CD14-positive monocyte (primary cell): ENCODE data around the gene BID. TPM values are rescaled to one million over a fixed set of nuclear protein-coding genes. Genes with fewer than 3 reads are reported as not detected.

Experiments used
- DNase-seq, 3 donors: peaks; one replicate each; pipeline ENCODE4 v3.0.0-alpha.2; 2011 to 2022
- H2AFZ ChIP-seq: 2 replicates; pipeline ENCODE4 v1.6.0; 2012; ENCODE audit warnings: mild to moderate bottlenecking, low read depth, low read length, inconsistent platforms; ENCODE audit not compliant: insufficient read depth, poor library complexity, severe bottlenecking
- H3K27ac ChIP-seq, 2 donors: 1 replicate in 1 of 2; 2 replicates in 1 of 2; pipeline ENCODE4 v1.5.1; 2012 to 2013; ENCODE audit warnings: low read length in 2 of 2, control low read depth in 1 of 2, inconsistent platforms in 1 of 2, low read depth in 1 of 2, mild to moderate bottlenecking in 1 of 2
- H3K27me3 ChIP-seq, 2 donors: one replicate each; pipeline versions ENCODE4 v1.6.0 to v1.6.1; 2011 to 2013; ENCODE audit warnings: low read length in 2 of 2; ENCODE audit not compliant: control insufficient read depth in 2 of 2, insufficient read depth in 2 of 2
- H3K36me3 ChIP-seq, 2 donors: replicated peaks in 1 of 2; 1 replicate in 1 of 2; 2 replicates in 1 of 2; pipeline versions ENCODE4 v1.5.1 to v1.6.1; 2012 to 2013; ENCODE audit warnings: low read length in 2 of 2, control low read depth in 1 of 2, inconsistent platforms in 1 of 2, mild to moderate bottlenecking in 1 of 2; ENCODE audit not compliant: insufficient read depth in 2 of 2, control insufficient read depth in 1 of 2
- H3K4me1 ChIP-seq, 2 donors: 1 replicate in 1 of 2; 2 replicates in 1 of 2; pipeline versions ENCODE4 v1.5.1 to v1.6.1; 2012 to 2013; ENCODE audit warnings: low read length in 2 of 2, control low read depth in 1 of 2, inconsistent platforms in 1 of 2, mild to moderate bottlenecking in 1 of 2, moderate library complexity in 1 of 2; ENCODE audit not compliant: insufficient read depth in 2 of 2, control insufficient read depth in 1 of 2
- H3K4me2 ChIP-seq: replicated peaks from 2 replicates; pipeline ENCODE3; 2012; ENCODE audit warnings: low read length, moderate library complexity, mild to moderate bottlenecking; ENCODE audit not compliant: poor library complexity, severe bottlenecking; ENCODE audit errors: extremely low read depth
- H3K4me3 ChIP-seq, 3 experiments: fragments of 200-600 bp in 1 of 3; sonication (generic) in 1 of 3; replicated peaks in 1 of 3; 1 replicate in 2 of 3; 2 replicates in 1 of 3; pipeline ENCODE4 v1.5.1; 2011 to 2013; ENCODE audit warnings: low read length in 3 of 3, mild to moderate bottlenecking in 3 of 3, control low read depth in 2 of 3, low read depth in 2 of 3, inconsistent platforms in 1 of 3, moderate library complexity in 1 of 3
- H3K79me2 ChIP-seq: 2 replicates; pipeline ENCODE4 v1.6.0; 2012; ENCODE audit warnings: mild to moderate bottlenecking, control low read depth, inconsistent platforms, low read length, moderate library complexity; ENCODE audit not compliant: insufficient read depth
- H3K9ac ChIP-seq: 2 replicates; pipeline ENCODE4 v1.6.0; 2017; ENCODE audit warnings: low read length, mild to moderate bottlenecking; ENCODE audit not compliant: insufficient read depth, poor library complexity, severe bottlenecking
- H3K9me3 ChIP-seq, 2 donors: replicated peaks in 1 of 2; 1 replicate in 1 of 2; 2 replicates in 1 of 2; pipeline versions ENCODE4 v1.5.1 to v1.6.1; 2012 to 2013; ENCODE audit warnings: low read length in 2 of 2, control low read depth in 1 of 2; ENCODE audit not compliant: control insufficient read depth in 1 of 2, insufficient read depth in 1 of 2
- H4K20me1 ChIP-seq: 2 replicates; pipeline ENCODE4 v1.6.0; 2012; ENCODE audit warnings: mild to moderate bottlenecking, low read length, control low read depth, moderate library complexity; ENCODE audit not compliant: insufficient read depth
- H3K27ac Mint-ChIP-seq, 7 donors: one replicate each; pipeline ENCODE4 v1.8.0; 2020; ENCODE audit warnings: mild to moderate bottlenecking in 7 of 7, mixed read lengths in 7 of 7, moderate library complexity in 6 of 7, inconsistent platforms in 2 of 7
- H3K27me3 Mint-ChIP-seq, 3 donors: one replicate each; pipeline ENCODE4 v1.8.0; 2021 to 2022; ENCODE audit warnings: low read depth in 3 of 3, mild to moderate bottlenecking in 3 of 3, mixed read lengths in 3 of 3, moderate library complexity in 3 of 3, inconsistent platforms in 1 of 3
- H3K36me3 Mint-ChIP-seq, 2 donors: one replicate each; pipeline ENCODE4 v1.8.0; 2020; ENCODE audit warnings: mixed read lengths in 2 of 2, inconsistent platforms in 1 of 2, mild to moderate bottlenecking in 1 of 2
- H3K4me1 Mint-ChIP-seq: one replicate; pipeline ENCODE4 v1.8.0; 2020; ENCODE audit warnings: mild to moderate bottlenecking, mixed read lengths
- H3K4me3 Mint-ChIP-seq, 2 donors: one replicate each; pipeline ENCODE4 v1.8.0; 2020; ENCODE audit warnings: mild to moderate bottlenecking in 2 of 2, mixed read lengths in 2 of 2, moderate library complexity in 1 of 2
- H3K9me3 Mint-ChIP-seq, 7 donors: one replicate each; pipeline ENCODE4 v1.8.0; 2020 to 2022; ENCODE audit warnings: mixed read lengths in 7 of 7, mild to moderate bottlenecking in 6 of 7, moderate library complexity in 6 of 7, inconsistent platforms in 2 of 7
- CTCF ChIP-seq: fragments of 200-600 bp; IDR thresholded peaks from one replicate; pipeline ENCODE4 v1.8.0; 2022; ENCODE audit warnings: antibody characterized with exemption, mild to moderate bottlenecking
- WGBS: methylation state at CpG from one replicate; pipeline ENCODE4 v1.1.5; 2013; ENCODE audit warnings: missing lambda C conversion rate; ENCODE audit not compliant: insufficient coverage; 5-methylcytosine and 5-hydroxymethylcytosine counted together
- intact Hi-C, 2 donors: fragments of 100-400 bp; cut with micrococcal nuclease; formaldehyde crosslinking; loops; one replicate each; pipeline versions ENCODE4 v1.15.0 to v1.15.1; 2023
- polyA plus RNA-seq, 3 donors: library from polyadenylated mRNA; depleted of rRNA in 1 of 3; unstranded in 2 of 3; stranded (reverse) in 1 of 3; fragments of 300-500 nt in 2 of 3; fragments of >200 nt in 1 of 3; fragmentation: Illumina TruSeq in 2 of 3; gene quantifications; 1 replicate in 2 of 3; 2 replicates in 1 of 3; pipeline ENCODE4 v1.2.3, GENCODE V29; 2012 to 2021

Gene BID
- polyA plus RNA-seq, 3 donors: 199 to 423 (median 391) TPM

GRCh38 chr22:17773606-17774205 is 563 bp downstream of the BID start:
- under 1% methylated on average over 35 of the region's 47 CpGs for WGBS
- TF ChIP-seq CTCF: no peak
- DNase-seq: peak in 2 of 3 donors; percentile 15 to 29
- Histone ChIP-seq H3K27me3 (no peaks in the 10 kb centered on the region), H3K27ac (peak overlapping the region; percentile 93 to 99), H3K4me2 (peak overlapping the region; percentile 97), H3K9ac (peak overlapping the region; percentile 97), H2AFZ (no peak overlapping the region), H3K36me3 (peaks cover 0 to 2% of the 10 kb centered on the region in 2 donors), H4K20me1 (peaks cover 51% of the 10 kb centered on the region), H3K9me3 (no peaks in the 10 kb centered on the region), H3K4me3 (peak overlapping the region; percentile 91 to 95 (median 93)), H3K4me1 (peaks cover 78 to 84% of the 10 kb centered on the region in 2 donors), H3K79me2 (peaks cover 92% of the 10 kb centered on the region)
- H3K4me1 Mint-ChIP-seq: peaks cover 72% of the 10 kb centered on the region
- intact Hi-C loops: loop anchor here (5.0 to 10.0 kb wide), 3 partner anchors 86 to 669 kb away; no protein-coding TSS in a partner anchor
- peak overlapping the region; percentile 98 to 100 for H3K4me3 Mint-ChIP-seq
- H3K27ac Mint-ChIP-seq: peak overlapping the region; percentile 93 to 99 (median 99)
- no peaks in the 10 kb centered on the region for H3K27me3 Mint-ChIP-seq
- peaks cover 0 to 2% (median 0%) of the 10 kb centered on the region in 7 donors for H3K9me3 Mint-ChIP-seq
- H3K36me3 Mint-ChIP-seq: peaks cover 7 to 35% of the 10 kb centered on the region in 2 donors

- Histone ChIP-seq H3K9me3 (no peaks in the 10 kb centered on the region), H3K79me2 (peaks cover 92% of the 10 kb centered on the region), H4K20me1 (peaks cover 49% of the 10 kb centered on the region), H3K36me3 (peaks cover 0 to 2% of the 10 kb centered on the region in 2 donors), H3K27me3 (no peaks in the 10 kb centered on the region), H3K4me1 (peaks cover 76 to 84% of the 10 kb centered on the region in 2 donors), H3K27ac (peak overlapping the region; percentile 93 to 99), H3K4me3 (peak overlapping the region; percentile 91 to 95 (median 93)), H3K4me2 (peak overlapping the region; percentile 97), H3K9ac (peak overlapping the region; percentile 97), H2AFZ (no peak overlapping the region)
- TF ChIP-seq CTCF: no peak
- H3K9me3 Mint-ChIP-seq: peaks cover 0 to 2% (median 0%) of the 10 kb centered on the region in 7 donors
- peak; percentile 50 to 79 (median 60) for DNase-seq
- 16% methylated on average over 12 of the region's 18 CpGs for WGBS
- H3K27ac Mint-ChIP-seq: peak overlapping the region; percentile 93 to 99 (median 99)
- no peaks in the 10 kb centered on the region for H3K27me3 Mint-ChIP-seq
- intact Hi-C loops: loop anchor here (1.0 to 10.0 kb wide), 4 partner anchors 8 to 668 kb away; no protein-coding TSS in a partner anchor
- peak overlapping the region; percentile 98 to 100 for H3K4me3 Mint-ChIP-seq
- H3K4me1 Mint-ChIP-seq: peaks cover 70% of the 10 kb centered on the region
- peaks cover 7 to 38% of the 10 kb centered on the region in 2 donors for H3K36me3 Mint-ChIP-seq
These were observed 1.2 kb downstream of the BID start for GRCh38 chr22:17772958-17773605.
